ENCODE data around the gene RTL5.

Gene RTL5

DNA sequence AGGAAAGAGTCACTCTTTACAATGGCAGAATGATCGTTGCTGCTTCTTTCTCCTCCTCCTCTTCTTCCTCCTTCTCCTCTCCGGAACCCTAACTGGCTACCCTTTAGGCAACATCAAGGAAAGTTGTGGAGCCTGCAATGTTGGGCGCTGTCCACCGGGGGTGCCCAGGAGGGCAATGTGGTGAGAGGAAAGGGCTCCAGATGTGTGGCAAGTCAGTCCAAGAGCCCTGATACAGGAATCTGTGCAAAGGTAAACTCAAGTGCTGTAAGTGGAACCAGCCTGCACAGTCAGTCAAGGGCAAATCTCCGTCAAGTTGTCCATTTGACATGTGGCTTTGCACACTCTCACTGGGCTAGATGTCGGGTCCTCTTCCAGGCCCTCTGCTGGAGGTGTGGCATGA is 2.8 kb downstream of the RTL5 start:
- no peak for DNase-seq

DNA sequence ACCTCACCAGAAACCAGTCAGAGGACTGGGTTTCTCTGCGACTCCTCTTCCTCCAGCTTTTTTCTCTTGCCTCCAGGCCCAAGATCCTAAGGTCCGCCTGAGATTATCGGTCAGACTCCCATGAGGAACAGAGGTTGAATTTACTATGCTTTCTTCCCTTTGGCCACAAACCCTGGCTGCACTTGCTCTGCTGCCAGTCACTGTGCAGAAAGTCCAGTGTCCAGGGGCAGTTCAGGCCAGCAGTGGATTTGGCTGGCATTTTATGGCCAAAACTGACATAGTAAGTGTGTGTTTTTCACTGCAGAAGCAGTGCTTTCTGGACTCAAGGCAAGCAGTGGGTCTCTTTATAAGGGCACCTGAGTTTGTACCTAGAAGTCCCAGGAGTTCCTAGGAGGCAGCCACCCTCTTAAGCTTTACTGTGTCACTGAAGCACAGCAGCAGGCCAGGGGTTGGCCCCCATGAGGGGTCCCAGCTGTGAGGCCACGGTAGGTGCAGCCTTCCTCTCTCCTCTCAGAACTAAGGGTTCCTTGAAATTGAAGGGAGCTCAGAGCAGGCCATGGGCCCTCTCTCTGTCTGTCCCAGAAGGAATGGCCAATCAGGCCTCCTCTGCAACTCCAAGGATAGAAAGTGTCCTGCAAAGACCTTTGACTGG is 3.4 kb downstream of the RTL5 start:
- DNase-seq, result no peak

DNA sequence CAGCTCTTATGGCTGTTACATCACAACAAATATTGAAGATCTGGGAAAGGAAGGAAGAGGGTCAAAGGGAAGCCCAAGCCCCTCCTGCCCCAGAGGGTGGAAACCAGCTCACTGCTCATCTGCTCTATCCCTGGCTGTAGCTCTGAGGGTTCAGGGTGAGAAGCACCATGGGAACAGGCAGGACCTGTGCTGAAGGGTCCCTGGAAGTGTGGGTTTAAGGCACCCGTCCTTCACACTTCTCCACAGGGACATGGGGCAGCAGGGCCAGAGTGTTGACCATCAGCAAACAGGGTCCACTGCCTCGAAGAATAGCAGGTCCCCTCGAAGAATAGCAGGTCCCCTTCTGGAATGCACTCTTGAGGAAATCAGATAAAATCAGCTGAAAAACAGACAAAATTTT is 4.4 kb downstream of the RTL5 start:
- DNase-seq, result no peak

DNA sequence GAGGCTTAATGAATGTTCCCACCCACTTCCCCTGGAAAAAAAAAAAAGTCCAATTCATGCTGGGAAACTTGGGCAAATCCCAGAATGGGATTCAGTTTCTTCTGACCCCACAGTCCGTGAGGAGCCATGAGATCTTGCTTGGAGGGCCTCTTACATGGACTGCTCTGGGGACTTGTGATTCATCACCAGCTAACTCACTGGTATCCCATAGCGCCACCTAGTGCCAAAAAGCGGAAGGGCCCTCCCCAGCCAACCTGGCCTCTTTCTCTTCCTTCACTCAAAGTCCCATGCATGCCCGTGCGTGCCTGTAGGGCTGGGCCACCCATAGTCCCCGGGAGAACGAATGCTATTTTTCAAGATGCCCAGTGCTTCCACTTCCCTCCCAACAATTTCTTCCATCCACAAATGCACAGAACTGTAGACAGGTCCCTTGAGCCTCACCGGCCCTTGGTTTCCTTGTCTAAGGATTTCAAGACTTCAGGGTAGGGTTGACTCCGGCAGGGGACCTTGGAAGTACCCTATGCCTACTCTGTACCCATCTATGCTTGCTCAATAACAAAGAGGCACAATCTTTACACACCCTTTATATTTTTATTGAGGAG is 5.1 kb downstream of the RTL5 start:
- peak; percentile 53 for DNase-seq

DNA sequence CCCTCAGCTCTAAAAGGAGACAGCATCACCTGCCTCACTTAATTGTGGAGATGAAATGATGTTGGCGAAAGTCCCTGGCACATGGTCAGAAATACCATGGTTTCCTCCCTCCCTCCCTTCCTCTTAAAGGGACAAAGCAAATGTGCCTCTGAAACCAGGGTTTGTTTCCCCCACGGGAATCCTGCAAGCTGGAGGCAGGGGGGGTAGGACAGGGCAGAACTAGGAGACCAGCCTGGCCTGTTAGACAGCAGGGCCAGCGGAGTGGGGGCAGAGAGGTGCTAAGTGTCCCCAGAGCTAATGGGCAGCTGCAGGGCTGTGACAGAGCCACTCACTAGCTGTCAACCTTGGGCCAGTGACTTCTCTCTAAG is 5.7 kb downstream of the RTL5 start:
- DNase-seq, result no peak

DNA sequence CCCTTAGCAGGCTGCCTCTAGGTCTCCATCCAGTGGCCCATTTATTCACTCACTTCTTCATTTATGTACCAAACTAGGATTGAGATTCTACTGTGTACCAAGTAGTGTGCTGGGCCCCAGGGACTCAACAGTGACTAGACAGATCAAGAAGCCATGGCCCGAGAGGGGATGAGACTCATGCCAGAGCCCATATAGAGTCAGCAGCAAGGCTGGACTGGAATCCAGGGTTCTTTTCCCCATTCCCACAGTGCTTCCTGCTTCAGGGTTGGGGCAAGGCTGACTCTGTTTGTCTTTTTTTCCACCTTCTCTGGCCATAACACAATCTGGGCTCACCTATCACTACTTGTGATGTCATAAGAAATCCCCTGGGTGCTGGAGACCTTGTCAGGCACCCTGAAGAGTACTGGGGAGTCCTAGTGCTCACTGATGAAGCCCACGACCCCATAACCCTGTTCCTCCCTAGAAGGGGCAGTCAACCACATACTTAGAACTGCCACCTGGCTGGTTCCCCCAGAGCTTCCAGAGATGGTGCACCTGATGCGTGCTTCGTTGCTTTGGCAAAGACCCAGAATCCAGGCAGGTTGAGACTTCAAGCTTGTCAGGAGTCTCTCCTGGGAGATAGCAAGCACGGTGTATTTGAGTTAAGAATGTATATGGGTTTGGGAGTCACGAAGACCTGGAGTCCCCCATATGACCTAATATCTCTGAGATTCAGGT is 6.2 kb downstream of the RTL5 start:
- no peak for DNase-seq

DNA sequence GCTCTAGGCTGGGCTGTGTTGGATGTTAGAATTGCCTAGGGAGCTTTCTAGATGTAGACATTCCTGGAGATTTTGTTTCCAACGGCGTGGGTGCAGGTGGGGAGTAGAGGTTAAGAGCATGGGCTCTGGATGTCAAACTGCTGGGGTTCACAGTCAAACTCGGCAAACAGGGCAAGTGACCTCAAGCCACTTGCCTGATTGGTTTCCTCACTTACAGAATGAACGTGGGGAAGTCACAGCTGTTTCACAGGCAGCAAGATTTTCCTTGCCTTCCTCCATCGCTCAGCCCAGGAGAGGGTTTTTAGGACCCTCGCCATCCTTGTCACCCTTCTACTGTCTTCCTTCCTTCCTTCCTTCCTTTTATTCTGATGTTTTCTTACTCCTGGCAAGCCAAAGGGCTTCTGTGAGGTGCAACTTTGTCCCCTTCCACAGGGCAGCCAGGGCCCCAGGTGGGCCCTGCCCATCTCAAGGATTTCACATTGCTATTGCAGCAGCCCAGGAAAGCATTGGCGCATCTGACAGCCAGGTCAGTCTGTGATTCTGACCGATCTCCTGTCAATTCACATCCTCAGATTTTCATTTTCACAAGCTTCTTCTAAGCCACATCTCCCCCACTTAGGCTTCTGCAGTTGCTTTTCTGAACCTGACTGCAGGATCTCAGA is 7.0 kb downstream of the RTL5 start:
- no peak for DNase-seq

DNA sequence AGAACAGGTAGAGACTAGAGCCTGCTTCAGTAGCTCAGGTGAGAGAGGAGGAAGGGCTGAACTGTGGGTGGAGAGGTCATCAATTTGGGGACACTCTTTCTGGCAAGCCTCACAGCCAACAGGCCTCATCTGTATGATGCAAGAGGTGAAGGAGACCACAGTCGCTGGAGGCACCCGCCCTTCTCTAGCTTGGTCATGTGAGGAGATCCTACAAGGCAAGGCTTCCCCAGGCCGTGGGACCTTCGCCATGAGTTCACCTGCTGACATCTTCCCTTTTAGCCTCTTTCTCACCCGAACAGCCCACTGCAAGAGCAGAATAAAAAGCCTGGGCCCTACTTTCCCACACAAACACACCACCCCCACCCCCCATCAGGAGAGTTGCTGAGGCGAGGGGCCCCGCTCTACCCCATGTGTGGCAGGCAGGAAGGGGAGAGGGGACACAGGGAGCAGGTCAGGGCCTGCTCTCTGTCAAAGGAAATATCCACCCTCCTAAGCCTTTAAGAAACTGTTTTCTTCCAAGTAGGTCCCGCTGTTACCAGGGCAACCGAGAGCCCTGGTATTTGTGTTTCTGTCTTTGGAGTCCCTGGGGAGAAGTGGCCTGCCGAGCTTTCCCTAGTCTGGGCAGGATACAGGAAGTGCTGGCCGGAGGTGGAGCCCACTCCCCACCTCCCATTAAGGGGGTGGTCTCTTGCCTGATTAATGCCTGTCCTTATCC is 8.1 kb downstream of the RTL5 start:
- DNase-seq, result no peak

DNA sequence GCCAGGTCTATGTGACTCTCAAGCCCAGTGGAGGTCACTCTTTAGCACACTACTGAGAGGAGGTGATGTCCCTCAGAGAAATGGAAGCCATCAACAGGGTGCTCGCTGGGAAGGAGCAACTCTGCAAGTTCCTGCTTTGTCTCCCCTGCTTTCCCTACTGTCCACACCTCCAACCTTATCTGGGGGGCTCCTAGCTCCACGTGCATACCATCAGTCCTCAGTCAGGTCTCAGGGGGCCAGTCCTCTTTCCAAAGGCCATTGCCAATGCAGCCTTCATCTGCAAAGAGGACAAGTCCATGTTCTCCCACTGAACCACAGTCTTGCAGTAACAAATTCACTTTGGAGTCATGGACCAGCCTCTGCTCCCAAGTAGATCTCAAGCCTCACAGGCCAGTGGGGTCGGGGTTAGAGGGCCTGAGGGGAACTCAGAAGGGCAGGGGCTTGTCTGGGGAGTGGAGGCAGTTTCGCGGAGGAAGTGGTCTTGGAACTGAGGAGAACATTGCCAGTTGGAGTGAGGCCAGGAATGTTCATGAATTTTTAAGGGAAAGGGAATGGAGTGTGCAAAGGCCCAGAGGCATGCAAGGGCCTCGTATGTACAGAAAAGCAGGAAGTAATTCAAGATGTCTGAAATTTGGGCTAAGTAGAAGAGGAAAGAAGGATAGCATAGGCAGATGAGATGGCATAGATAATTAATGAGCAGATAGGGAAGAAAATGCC is 8.9 kb downstream of the RTL5 start:
- DNase-seq, result no peak

DNA sequence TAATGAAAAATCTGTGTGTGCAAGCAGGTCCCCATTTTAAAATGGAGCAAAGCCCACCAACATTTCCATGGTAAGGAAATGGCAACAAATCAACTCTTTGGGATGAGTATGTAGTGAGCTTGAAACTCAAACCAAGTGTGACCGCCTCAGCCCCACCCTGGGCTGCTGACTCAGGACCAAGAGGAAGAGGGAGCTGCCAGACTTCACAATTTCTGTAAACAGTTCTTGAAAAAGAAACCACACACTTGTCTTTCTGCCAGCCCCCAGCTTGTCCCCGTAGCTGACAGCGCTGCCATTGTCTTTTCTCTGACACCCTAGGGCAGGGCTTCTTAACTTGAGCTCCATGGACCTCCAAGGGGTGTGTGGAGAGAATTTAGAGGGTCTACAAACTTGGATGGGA is 10.3 kb downstream of the RTL5 start:
- DNase-seq, result peak; percentile 31

DNA sequence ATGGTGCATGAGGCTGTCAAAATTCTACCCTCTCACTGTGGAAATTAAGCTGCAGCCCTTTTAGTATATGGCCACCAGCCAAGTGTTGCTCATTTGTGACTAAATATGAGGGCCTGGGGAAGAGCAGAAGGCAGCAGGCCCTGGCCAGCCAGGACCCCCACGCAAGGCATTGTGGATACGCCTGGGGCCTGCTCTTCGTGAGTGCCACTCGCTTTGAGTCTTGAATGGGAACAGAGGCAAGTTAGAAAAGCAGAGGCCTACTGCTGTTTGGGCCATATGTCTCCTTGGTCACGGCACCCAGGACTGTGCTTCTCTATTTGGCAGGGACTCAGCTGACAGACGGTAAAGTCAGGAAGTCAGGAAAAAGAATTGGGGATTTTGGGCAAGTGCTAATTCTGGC is 10.9 kb downstream of the RTL5 start:
- DNase-seq, result no peak

DNA sequence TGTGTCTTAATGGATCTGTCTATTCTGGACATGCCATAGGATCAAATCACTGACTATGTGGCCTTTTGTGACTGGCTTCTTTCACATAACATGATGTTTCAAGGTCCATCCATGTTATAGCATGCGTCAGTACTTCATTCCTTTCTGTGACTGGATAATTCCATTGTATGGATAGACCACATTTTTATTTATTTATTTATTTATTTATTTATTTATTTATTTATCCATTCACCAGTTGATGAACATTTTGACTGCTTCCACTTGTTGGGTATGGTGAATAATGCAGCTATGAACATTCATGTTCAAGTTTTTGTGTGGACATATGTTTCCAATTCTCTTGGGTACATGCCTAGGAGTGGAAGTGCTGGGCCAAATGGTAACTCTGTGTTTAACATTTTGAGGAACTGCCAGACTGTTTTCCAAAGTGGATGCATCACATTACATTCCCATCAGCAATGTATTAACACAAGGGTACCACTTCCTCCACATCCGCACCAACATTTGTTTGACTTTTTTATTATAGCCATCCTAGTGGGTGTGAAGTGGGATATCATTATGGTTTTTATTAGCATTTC is 14.0 kb downstream of the RTL5 start:
- DNase-seq, result no peak

DNA sequence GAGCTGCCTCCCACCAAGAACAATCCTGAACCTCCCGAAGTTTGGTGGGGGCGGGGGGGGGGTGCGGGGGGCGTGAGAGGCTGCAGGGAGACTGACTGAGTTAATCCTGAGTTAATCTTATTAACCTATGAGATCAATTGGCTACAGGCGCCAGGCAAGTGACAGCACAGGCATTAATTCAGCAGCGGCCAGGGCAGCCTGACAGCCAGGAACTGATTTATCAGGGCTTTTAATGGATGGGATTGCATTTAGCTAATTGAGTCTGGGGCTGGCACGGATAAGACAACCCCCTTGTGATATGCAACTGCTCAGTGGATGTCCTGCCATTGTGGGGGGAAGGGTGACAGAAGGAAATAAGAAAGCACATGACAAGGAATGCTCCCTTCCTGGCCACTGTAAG is 16.3 kb downstream of the RTL5 start:
- DNase-seq, result no peak

DNA sequence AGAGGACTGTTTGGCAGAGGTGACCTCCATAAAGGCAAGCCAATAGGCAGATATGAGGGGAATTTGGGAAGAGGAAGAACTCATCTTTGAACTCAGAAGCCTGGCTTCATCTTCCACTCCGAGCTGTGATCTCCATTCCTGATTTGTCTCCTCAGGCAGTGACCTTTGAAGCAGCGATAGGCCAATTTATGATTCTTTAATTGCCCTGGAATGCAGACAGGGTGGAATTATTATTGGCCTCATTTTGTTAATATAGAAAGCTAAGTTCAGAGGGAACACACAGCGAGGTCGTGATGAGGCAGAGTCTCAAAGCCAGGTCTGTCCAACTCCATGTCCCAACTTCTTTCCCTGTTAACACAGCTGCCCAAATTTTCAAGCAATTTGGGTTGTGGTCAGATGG is 16.9 kb downstream of the RTL5 start:
- no peak for DNase-seq

DNA sequence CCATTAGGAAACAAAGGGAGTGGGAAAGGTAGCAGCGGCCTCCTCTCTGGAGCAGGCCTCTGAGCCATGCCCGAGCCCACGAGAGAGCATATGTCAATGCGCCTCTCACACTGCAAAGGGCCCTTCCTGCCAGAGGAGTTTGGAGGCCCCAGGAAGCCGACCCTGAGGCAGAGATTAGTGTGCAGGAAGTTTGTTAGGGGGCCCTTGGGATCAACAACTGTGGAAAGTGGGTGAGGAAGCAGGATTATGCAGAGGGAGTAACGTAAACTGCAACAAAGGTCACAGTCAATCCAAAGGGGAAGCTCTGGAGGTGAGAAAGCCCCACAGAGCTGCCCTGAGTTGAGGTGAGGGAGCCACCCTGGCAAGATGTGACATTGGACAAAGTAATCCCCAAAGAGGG is 17.4 kb downstream of the RTL5 start:
- DNase-seq, result no peak

DNA sequence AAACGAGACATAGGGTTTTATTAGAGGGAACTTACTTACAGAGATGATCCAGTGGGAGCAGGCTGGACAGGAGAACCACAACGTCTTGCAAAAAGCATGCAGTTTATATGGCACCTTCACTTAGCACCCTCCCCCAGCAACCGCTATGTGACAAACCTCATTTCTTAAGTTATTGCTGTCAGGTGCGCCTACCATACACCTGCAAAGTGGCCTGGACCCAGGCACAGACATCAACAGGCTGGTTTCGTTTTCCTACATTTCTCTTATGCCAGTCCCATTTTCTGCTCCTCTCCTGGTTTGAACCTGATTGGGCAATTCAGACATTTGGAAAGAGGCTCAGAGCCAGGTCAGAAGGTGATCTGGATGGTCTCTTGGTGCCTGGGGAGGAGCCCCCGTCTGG is 18.3 kb downstream of the RTL5 start:
- no peak for DNase-seq

DNA sequence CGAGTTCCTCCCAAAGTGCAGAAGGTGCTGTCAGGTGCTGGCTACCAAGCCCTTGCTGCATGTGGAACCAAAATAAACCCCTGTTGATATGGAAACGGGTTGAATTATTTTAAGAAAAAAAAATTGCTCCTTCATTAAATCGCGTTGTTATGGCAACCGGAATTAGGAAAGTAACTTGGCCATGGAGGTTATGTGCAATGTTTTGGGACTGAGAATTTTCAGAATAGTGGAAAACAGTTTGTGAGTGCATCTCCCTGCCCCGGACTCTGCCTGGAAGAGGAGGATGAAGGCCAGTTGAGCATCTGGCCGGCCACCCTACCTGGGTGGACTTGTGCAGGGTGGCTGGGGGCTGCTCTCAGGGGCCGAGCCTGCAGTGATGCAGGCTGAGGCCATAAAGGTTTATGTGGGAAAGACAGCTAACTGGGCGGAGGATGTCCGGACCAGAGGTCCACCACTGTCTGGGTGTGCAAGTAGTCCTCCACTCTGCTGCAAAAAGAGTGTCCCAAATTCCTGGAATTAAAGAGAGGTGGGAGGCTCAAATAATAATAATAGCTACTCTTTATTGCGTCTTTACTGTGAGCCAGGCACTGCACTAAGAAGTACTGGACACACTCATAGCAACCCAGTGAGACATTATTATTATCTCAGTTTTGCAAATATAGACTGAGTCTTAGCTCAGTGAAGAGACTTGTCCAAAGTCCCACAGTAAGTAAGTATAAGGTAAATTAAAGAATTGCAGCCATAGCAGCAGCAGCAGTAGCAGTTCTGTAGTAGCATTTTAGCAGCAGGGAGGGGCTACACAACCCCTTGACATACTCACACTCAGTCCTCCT is 20.6 kb downstream of the RTL5 start:
- no peak for DNase-seq

DNA sequence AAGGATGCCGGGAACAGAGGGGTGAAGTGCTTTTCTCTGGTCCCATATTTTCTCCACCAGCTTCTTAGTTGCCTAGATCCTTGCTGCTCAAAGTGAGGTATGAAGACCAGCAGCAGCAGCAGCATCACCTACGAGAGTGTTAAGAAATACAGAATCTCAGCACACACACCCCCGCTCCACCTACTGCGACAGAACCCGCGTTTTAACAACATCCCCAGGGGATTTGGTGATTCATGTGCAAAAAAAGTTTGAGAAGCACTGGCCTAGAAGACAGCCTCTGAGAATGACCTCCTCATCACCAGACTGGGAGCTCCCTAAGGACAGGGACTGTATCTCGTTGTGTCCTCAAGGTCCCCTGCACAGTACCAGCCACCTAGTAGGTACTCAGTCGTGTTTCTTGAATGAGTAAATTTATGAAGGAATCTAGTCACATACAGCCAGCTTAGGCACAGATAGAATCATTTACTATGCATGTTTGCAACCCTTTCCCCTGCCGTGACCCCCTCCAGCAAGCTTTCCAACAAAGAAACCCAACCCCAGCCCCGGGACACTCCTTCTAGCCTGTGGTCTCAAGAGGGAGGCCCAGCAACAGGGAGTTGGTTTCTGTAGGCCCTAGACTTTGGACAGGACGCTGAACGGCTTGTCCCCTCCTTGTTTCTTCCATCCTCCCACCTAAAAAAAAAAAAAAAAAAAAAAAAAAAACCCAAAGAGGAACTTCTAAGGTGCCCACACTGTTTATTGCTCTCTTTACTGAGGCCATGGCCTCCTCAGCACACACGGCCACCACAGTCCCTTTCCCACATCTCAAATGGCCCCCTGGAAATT is 21.5 kb downstream of the RTL5 start:
- DNase-seq, result no peak

DNA sequence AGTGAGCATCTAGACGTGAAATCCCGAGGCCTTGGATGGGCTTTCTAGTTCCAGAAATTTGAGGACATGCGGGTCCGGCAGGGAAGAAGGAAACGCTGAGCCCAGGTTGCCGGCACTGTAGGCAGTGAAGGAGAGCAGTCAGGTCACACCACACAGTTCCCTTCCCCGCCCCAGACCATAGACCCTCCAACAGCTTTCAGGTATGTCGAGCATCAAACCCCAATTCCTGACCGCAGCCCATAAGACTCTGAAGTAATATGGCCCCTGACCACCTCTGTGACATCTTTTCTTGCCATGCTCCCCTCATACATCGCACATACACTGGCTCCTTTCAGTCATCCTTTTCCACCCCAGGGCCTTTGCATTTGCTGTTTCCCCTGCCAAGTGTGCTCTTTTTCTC is 23.0 kb downstream of the RTL5 start:
- no peak for DNase-seq

DNA sequence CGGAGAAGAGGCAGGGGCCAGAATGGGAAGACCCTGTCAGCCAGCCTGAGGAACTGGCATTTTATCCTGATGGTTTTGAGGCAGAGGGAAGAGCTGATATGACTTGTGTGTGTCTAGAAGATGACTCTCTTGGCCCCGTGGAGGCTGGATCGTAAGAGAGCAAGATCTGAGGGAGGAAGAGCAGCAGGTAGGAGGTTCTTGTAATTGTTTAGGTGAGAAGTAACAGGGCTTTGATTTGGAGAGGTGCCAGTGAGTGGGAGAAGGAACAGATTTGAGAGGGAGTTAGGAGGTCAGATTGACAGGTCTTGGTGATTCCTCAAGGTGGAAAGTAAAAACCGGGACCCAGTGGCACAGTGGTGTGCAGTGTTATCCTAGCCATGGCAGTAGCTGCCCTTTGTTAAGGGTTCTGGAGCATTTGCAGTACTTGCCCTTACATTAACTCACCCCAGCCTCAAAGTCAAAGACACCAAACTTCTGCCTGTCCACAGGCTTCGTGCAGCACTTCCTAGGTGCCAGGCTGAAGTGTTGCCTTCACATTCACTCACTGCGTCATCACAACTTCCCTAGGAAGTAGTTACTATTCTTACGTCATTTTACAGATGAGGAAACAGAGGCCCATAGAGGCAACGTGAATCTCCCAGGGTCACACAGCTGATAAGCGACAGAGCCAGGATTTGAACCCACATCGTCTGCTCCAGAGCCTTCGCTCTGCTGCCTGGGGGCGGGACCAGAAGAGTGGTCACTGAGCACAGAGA is 23.7 kb downstream of the RTL5 start:
- no peak for DNase-seq

Measured in NK-92 treated with Interleukin-12 subunit alpha and Interleukin-12 subunit beta, amount 100 ng/mL, for 24 hours (cell line).